Measurements from ENCODE around the gene GDPD4. TPM values are rescaled to one million over a fixed set of nuclear protein-coding genes. Genes with fewer than 3 reads are reported as not detected.

Gene GDPD4
- total RNA-seq, 1 donor, result not detected

DNA sequence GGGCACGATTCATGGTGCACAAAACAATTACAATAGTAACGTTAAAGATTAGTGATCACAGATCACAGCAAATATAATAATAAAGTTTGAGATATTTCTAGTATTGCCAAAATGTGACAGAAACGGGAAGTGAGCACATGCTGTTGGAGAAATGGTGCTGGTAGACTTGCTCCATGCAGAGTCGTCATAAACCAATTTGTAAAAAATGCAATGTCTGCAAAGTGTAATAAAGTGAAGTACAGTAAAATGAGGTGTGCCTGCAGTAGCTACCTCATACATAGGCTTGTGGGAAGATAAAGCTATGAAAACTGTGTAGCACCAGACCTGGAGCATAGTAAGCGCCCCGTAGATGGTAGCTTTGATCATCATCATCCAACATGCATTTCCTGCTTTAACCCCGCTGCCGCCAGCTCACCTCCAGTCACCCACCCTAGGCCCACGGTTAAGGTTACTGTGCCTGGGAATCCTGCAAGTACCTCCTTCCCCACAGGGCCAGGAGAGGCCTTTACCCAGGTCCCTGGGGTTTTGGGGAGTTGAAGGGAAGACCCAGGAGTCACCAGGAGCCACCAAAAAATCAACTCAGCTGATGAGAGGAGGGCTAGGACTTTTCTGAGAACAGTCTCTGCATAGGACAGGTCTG lies 114.3 kb downstream of the GDPD4 start:
- Histone ChIP-seq H3K9me3 (ENCODE audit: low read depth, low read length) (no peaks in the 10 kb centered on the region), H3K4me1 (ENCODE audit: insufficient read depth, low read length) (no peaks in the 10 kb centered on the region), H3K27me3 (ENCODE audit: insufficient read depth, low read length) (no peaks in the 10 kb centered on the region), H3K4me3 (ENCODE audit: low read length) (no peak overlapping the region)

DNA sequence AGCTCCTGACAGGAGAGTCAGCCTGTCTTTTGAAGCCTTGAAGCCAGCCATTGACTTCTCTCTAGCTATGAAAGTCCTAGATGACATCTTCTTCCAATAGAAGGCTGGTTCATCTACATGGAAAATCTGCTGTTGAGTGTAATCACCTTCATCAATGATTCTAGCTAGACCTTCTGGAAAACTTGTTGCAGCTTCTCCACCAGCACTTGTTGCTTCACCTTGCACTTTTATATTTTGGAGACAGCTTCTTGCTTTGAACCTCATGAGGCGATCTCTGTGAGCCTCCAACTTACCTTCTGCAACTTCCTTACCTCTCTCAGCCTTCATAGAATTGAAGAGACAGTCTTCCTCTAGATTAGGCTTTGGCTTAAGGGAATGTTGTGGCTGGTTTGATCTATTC lies 115.2 kb downstream of the GDPD4 start:
- no peaks in the 10 kb centered on the region for H3K4me1 ChIP-seq (ENCODE audit: insufficient read depth, low read length)
- H3K4me3 ChIP-seq (ENCODE audit: low read length), result no peak overlapping the region
- no peaks in the 10 kb centered on the region for H3K9me3 ChIP-seq (ENCODE audit: low read depth, low read length)
- H3K27me3 ChIP-seq (ENCODE audit: insufficient read depth, low read length), result no peaks in the 10 kb centered on the region

DNA sequence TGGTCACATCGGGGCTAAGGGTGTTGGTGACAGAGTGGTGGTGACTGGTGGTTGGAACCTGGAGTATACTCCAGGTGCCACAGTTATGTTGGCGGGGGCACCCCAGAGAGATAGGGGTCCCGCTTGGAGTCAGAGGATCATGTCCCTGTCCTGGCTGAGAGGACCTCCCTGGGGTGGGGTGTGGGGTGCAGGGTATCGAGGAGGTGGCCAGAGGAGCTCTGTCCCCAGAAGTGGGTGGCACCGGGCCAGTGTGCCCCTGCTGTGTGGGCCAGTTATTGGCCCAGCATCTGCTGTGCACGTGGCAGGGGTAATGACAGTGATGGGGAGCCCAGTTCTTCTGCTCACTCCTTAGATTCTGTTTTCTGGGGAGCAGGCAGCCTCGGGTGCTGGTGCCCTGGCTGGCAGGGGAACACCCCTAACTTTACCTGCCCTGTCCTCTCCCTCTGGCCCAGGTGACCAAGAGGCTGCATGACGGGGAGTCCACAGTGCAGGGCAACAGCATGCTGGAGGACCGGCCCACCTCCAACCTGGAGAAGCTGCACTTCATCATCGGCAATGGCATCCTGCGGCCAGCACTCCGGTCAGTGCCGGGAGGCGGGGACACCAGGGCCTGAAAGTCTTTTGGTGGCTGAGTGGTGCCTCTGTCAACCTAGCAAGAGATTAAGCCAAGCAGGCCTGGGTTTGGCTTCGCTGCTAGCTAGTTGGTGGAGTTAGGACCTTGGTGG lies 117.2 kb downstream of the GDPD4 start:
- no peaks in the 10 kb centered on the region for H3K9me3 ChIP-seq (ENCODE audit: low read depth, low read length)
- no peaks in the 10 kb centered on the region for H3K27me3 ChIP-seq (ENCODE audit: insufficient read depth, low read length)
- no peaks in the 10 kb centered on the region for H3K4me1 ChIP-seq (ENCODE audit: insufficient read depth, low read length)
- H3K4me3 ChIP-seq (ENCODE audit: low read length), result no peak overlapping the region

DNA sequence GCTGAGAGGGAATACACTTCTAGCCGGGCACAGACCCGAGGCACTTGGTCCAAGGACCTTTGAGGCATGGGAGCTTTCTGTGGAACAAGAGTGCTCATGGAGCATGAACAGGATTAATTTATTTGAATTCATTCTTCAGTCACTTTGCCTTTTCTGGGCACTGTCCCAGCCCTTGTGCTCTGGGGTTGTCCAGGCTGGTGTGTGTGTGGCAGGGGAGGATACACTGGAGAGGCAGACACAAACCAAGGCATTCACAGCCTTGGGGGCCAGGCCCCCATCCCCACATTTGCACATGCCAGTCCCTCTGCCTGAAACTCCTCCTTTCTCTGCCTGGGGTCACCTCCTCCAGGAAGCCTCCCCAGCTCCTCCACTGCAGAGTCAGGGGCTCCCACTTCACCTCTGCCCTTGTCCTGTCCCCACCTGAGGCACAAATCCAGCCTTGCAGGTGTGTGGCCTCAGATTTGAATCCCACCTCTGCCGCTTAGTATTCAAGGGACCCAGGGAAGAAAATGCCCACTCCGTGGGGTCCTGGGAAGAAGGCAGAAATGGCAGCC lies 118.0 kb downstream of the GDPD4 start:
- Histone ChIP-seq H3K27me3 (ENCODE audit: insufficient read depth, low read length) (no peaks in the 10 kb centered on the region), H3K9me3 (ENCODE audit: low read depth, low read length) (no peaks in the 10 kb centered on the region), H3K4me1 (ENCODE audit: insufficient read depth, low read length) (no peaks in the 10 kb centered on the region), H3K4me3 (ENCODE audit: low read length) (no peak overlapping the region)

DNA sequence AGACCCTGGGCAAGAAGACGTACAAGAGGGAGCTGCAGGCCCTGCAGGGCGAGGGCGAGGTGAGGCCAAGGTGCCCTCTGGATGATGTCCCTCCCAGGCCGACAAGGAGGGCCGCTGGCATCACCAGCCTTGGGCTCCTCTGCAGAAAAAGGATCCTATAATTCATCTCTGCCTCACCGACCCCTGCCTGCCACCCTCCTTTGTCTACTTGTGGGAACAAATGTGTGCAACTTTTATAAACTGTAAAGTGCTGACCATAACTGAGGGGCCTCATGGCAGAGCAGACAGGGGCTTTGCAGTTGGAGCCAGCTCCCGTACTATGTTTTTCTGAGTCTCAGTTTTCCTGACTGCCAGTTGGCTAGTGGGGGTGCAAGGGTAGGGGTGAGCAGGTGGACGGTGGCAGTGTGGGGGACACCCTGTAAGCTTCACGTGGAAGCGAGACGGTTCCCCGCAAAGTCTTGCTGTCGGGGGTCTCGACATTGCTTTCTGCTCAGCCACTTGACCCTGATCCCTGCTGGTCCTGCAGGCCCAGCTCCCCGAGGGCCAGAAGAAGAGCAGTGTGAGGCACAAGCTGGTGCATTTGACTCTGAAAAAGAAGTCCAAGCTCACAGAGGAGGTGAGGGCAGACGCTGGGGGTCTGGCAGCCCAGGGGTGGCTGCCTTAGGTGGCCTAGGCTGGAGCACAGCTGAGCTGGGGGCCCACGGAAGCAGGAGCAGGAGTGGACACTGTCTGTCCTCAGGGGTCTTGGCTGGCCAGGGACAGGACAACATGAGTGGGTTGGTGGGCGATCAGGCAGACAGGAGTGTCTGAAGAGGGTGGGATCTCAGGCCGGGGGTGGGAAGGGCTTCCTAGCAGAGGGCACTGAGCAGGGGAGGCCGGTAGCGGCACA lies 118.7 kb downstream of the GDPD4 start:
- Histone ChIP-seq H3K4me3 (ENCODE audit: low read length) (no peak overlapping the region), H3K4me1 (ENCODE audit: insufficient read depth, low read length) (no peaks in the 10 kb centered on the region), H3K27me3 (ENCODE audit: insufficient read depth, low read length) (no peaks in the 10 kb centered on the region), H3K9me3 (ENCODE audit: low read depth, low read length) (no peaks in the 10 kb centered on the region)

DNA sequence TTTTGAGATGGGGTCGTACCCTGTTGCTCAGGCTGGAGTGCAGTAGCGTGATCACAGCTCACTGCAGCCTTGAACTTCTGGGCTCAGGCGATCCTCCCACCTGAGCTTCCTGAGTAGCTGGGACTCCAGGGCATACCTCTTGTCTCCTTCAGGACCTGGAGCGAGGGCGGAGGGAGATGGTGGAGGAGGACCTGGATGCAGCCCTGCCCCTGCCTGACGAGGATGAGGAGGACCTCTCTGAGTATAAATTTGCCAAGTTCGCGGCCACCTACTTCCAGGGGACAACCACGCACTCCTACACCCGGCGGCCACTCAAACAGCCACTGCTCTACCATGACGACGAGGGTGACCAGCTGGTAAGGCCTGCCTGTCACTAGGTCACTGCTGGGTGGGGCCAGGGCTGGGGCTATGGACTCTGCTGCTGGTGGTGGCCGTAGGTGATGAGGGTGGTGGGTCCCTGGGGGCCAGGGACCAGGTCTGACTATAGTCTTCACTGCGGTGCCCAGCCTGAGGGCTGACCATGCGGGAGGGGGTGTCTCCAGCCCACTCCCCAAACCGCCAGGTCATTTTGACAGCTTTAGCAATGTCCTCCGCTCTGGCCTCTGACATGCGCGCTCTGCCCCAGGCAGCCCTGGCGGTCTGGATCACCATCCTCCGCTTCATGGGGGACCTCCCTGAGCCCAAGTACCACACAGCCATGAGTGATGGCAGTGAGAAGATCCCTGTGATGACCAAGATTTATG lies 119.5 kb downstream of the GDPD4 start:
- no peaks in the 10 kb centered on the region for H3K9me3 ChIP-seq (ENCODE audit: low read depth, low read length)
- H3K27me3 ChIP-seq (ENCODE audit: insufficient read depth, low read length), result no peaks in the 10 kb centered on the region
- no peaks in the 10 kb centered on the region for H3K4me1 ChIP-seq (ENCODE audit: insufficient read depth, low read length)
- H3K4me3 ChIP-seq (ENCODE audit: low read length), result no peak overlapping the region

DNA sequence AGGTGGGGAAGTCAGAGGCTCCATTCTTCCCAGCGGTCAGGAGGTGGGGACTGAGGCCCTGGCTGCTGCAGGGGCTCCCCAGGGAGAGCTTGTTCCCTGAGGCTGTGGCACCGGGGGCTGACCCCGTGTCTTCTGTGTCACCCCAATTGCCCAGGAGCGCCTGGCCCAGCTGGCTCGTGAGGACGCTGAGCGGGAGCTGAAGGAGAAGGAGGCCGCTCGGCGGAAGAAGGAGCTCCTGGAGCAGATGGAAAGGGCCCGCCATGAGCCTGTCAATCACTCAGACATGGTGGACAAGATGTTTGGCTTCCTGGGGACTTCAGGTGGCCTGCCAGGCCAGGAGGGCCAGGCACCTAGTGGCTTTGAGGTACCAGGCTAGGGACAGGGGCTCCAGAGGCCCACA lies 120.3 kb downstream of the GDPD4 start:
- Histone ChIP-seq H3K4me3 (ENCODE audit: low read length) (no peak overlapping the region), H3K4me1 (ENCODE audit: insufficient read depth, low read length) (peaks cover 3% of the 10 kb centered on the region), H3K9me3 (ENCODE audit: low read depth, low read length) (no peaks in the 10 kb centered on the region), H3K27me3 (ENCODE audit: insufficient read depth, low read length) (no peaks in the 10 kb centered on the region)

DNA sequence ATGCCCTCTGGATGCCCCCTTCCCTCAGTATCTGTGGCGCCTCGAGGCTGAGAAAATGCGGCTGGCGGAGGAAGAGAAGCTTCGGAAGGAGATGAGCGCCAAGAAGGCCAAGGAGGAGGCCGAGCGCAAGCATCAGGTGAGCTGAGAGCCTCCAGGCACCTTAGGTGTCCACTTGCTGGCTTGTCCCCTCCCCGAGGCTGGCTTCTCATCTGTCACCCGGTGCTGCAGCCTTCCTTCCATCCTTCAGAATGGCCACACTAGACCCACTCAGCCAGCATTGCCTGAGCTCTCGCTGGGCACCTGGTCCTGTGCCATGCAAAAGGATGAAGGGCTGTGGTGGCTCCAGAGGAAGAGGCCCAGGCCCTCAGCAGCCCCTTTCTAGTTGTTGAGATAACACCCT lies 121.1 kb downstream of the GDPD4 start:
- H3K4me3 ChIP-seq (ENCODE audit: low read length), result no peak overlapping the region

DNA sequence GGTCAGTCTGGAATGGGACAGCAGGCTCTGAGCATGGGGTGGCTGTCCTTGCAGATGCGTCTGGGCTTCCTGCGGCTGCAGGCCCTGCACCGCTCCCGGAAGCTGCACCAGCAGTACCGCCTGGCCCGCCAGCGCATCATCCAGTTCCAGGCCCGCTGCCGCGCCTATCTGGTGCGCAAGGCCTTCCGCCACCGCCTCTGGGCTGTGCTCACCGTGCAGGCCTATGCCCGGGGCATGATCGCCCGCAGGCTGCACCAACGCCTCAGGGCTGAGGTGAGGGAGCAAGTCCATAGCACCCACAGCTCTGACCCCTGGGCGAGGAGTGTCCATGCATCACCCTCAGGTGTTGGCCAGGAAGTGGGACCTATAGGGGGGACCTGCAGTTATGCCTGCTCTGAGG lies 121.8 kb downstream of the GDPD4 start:
- no peaks in the 10 kb centered on the region for H3K9me3 ChIP-seq (ENCODE audit: low read depth, low read length)
- H3K4me3 ChIP-seq (ENCODE audit: low read length), result no peak overlapping the region
- peaks cover 18% of the 10 kb centered on the region for H3K4me1 ChIP-seq (ENCODE audit: insufficient read depth, low read length)
- H3K27me3 ChIP-seq (ENCODE audit: insufficient read depth, low read length), result no peaks in the 10 kb centered on the region

More for the DNA sequence above, 121.1 kb downstream of the GDPD4 start:
- no peaks in the 10 kb centered on the region for H3K9me3 ChIP-seq (ENCODE audit: low read depth, low read length)
- H3K27me3 ChIP-seq (ENCODE audit: insufficient read depth, low read length), result no peaks in the 10 kb centered on the region
- peaks cover 12% of the 10 kb centered on the region for H3K4me1 ChIP-seq (ENCODE audit: insufficient read depth, low read length)

DNA sequence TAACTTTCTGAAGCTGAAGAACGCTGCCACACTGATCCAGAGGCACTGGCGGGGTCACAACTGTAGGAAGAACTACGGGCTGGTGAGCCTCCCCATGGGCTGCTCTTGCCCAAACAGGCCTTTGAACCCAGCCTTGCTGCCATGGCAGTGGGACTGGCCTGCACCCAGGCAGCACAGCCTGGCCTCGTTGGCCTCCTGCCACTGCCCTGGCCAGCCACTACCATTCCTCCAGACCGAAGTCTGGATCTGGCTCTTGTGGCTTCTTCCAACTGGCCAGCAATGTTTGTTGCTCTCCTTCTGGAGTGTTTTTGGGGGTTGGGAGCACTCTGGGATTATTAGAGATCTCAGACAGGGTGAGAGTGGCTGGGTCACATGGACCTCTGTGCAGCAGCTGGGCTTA lies 122.4 kb downstream of the GDPD4 start:
- H3K4me1 ChIP-seq (ENCODE audit: insufficient read depth, low read length), result peaks cover 19% of the 10 kb centered on the region
- no peaks in the 10 kb centered on the region for H3K27me3 ChIP-seq (ENCODE audit: insufficient read depth, low read length)
- no peak overlapping the region for H3K4me3 ChIP-seq (ENCODE audit: low read length)
- no peaks in the 10 kb centered on the region for H3K9me3 ChIP-seq (ENCODE audit: low read depth, low read length)

DNA sequence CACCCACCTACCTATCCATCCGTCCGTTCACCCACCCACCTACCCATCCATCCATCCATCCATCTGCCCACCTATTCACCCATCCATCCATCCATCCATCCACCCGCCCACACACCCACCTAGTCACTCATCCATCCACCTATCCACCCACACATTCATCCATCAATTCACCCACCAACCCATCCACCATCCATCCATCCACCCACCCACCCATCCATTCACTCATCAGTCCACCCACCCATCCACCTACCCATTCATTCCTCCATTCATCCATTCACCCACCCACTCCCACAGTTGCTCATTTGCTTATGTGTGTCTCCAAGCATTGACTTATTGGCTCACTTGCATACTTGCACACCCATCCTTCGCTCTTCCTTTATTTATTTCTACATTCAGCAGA lies 123.3 kb downstream of the GDPD4 start:
- Histone ChIP-seq H3K4me1 (ENCODE audit: insufficient read depth, low read length) (peaks cover 23% of the 10 kb centered on the region), H3K9me3 (ENCODE audit: low read depth, low read length) (no peaks in the 10 kb centered on the region), H3K27me3 (ENCODE audit: insufficient read depth, low read length) (no peaks in the 10 kb centered on the region)

DNA sequence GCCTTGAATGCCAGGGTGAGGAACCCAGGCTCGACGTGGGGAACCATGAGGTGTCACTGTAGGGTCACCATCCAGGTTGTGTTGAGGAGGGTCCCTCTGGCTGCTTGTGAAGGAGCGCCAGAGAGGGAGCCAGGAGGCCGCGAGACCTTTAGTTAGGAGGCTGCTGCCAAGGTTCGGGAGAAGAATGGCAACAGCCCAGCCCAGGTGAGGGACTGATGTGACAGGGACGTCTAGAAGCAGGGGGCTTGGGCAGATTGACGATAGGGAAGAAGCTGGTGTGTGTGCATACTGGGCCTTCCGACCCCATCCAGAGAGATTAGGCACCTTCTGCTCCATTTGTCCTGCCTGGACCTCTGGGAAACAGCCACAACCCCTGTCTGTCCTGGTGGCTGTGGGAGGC lies 124.5 kb downstream of the GDPD4 start:
- H3K4me3 ChIP-seq (ENCODE audit: low read length), result no peak overlapping the region

More for the DNA sequence above, 123.3 kb downstream of the GDPD4 start:
- no peak overlapping the region for H3K4me3 ChIP-seq (ENCODE audit: low read length)

DNA sequence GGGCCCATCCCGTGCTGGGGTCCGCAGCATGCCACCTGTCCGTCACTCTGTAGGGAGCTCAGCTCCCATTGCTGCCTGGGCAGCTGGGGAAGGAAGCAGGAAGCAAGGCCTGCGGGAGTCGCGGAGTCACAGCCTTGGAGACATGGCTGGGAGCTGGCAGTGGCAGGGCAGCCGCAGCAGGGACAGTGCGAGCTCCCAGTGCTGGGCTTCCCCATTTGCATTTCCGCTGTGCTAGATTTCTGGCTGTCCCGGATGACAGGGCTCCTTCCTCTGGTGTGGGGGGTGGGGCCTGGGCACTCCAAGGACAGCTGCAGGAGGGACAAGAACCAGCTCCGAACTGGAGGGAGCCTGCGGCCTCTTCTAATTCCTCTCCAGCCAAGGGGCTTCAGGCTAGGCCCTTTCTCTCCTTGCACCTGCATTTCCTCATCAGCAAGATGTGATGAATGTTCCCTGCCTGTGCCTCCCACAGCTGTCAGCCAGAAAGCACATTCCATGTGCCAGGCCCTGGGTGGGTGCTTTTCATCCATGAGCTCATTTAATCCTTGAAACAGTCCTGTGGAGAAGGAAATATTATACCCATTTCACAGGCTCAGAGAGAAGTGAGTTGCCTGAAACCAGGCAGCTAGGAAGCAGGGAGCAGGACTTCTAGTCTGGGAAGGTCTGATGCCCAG lies 125.5 kb downstream of the GDPD4 start:
- Histone ChIP-seq H3K4me1 (ENCODE audit: insufficient read depth, low read length) (peaks cover 23% of the 10 kb centered on the region), H3K4me3 (ENCODE audit: low read length) (no peak overlapping the region), H3K9me3 (ENCODE audit: low read depth, low read length) (no peaks in the 10 kb centered on the region), H3K27me3 (ENCODE audit: insufficient read depth, low read length) (no peaks in the 10 kb centered on the region)

More for the DNA sequence above, 124.5 kb downstream of the GDPD4 start:
- Histone ChIP-seq H3K9me3 (ENCODE audit: low read depth, low read length) (no peaks in the 10 kb centered on the region), H3K27me3 (ENCODE audit: insufficient read depth, low read length) (no peaks in the 10 kb centered on the region), H3K4me1 (ENCODE audit: insufficient read depth, low read length) (peaks cover 23% of the 10 kb centered on the region)
